Dedifferentiated amniotic fluid mesenchymal stem cell (primary cell): Measurements from ENCODE around the gene LDLRAP1.

Experiments used
- DNase-seq: peaks from one replicate; pipeline ENCODE4 v3.0.0-alpha.2; 2016; ENCODE audit errors: extremely low spot score

The LDLRAP1 gene

DNA sequence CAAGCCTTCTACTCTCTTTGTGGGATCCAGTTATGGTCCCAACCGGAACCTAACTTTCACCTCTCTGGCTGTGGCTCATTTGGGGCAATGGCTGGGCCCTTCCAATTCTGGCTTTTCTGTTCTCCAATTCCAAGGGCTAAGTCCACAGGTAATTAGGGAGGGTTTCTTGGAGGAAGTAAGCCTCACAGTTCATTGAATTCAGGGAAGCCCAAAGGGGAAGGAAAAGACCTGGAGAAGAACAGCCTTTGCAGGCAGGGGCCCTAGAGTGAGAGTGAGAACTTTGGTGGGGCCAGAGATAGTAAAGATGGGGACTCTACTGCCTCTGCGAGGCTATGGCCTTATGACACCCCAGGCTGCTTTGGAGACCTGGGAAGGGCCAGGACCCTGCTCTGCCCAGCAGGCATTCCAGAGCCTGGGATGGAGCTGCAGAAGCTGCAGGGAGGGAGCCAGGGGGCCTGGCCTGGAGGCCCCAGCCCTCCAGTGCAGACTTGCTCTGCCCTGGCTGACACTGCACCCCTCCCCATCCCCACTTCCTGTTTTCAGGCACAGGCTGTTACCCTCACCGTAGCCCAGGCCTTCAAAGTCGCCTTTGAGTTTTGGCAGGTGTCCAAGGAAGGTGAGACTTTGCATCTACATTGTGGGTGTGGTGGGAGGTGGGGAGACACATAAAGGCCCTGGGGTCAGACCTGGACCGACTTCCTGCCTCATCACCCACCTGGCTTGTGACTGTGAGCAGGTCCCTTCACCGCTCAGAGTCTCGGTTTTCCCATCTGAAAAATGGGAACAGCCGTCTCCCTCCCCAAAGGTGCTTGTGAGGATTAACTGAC lies 18.9 kb downstream of the LDLRAP1 start:
- DNase-seq = no peak

- DNase-seq = no peak
Observed at GRCh38 chr1:25562928-25563283, 19.5 kb downstream of the LDLRAP1 start.

DNA sequence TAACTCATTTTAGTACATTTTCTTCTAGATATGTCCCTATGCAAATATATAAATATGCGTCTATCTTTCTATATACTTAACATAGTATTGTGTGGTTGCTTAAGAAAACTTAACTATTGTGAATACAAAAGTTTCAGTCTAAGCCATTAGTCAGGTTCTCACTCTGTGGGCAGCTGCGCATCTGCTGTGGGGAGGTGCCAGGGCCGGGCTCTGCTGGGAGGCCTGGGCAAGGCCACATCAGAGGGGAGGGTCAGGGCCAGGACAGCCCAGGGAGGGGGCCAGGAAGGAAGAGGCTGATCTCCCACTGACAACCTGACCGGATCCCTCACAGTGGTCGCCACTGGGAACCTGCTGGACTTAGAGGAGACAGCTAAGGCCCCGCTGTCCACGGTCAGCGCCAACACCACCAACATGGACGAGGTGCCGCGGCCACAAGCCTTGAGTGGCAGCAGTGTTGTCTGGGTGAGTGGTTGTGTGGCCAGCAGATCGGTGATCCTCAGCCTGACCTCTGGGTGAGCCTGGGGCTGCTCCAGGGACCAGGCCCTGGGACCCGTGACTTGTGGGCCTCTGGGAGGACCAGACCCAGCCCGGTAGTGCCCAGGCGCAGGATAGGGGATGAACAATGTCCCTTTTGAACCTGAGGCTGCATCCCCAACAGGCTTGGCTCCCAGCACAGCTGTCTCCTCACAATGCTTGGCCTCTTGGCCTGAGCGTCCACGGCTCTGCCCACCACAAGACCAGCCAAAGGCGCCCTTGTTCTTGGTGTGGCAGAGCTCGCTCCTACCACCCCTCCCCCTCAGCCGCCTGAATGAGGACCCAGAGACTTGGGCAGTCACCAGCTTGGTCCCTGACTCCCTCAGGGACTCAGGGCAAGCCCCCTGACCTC lies 20.2 kb downstream of the LDLRAP1 start:
- no peak for DNase-seq

GRCh38 chr1:25564777-25565574 lies 21.6 kb downstream of the LDLRAP1 start:
- DNase-seq = no peak

GRCh38 chr1:25565626-25566025 lies 22.2 kb downstream of the LDLRAP1 start:
- no peak for DNase-seq

GRCh38 chr1:25566176-25566729 lies 22.8 kb downstream of the LDLRAP1 start:
- no peak for DNase-seq

GRCh38 chr1:25566730-25567341 lies 23.4 kb downstream of the LDLRAP1 start:
- peak; percentile 16 for DNase-seq

DNA sequence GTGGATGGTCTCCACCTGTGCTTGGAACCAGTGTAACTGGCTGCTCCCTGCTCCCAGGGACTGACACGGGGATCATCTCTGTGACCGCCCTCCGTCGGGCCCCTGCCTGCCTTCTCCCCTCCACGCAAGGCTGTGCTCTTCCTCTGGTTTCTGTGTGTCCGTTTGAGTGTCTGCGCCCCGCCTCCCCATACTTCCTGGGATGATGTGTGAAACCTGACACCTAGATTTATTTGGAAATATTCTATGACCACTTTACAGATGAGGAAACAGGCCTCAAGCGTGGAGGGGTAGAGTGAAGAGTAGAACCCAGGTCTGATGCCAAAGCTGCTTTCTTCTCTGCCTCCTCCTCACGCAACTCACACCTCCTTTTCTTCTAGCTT lies 24.3 kb downstream of the LDLRAP1 start:
- no peak for DNase-seq

GRCh38 chr1:25568090-25568833 lies 24.9 kb downstream of the LDLRAP1 start:
- no peak for DNase-seq

- peak; percentile 40 for DNase-seq
Observed at GRCh38 chr1:25568834-25569596, 25.6 kb downstream of the LDLRAP1 start.

DNA sequence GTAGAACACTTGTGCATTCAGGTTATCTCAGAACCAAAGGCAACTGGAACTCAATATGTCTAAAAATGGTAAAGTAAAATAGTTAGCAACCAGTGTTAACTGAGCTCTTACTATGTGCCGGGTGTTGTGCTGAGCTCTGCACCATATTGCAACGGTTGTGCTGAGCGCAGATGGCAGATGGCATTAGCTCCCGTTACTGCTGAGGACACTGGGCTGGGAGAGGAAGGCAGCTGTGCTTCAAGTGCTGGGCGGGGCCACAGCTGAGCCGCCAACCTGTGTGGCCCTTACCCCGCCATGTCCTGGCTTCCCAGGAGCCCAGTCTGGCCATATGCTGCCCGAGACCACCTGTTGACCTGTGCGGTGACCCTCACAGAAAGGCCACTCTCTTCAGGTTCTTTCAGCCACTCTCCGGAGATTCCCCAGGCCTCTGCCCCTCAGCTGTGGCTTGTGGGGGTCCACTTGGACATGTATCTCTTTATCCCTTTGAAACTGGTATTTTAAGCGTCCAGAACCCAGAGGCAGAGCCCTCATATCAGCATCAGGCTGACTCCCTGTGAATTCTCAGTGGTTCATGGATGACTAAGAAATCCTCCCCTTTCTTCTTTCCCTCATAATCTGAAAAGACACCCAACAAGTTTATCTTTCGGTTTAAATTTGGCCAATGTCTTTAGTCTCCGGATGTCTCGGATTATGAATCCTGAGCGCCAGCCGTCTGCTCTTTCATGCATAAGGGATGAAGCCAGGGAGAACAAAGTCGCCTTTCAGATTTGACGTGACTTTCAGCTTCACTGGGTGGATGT lies 26.4 kb downstream of the LDLRAP1 start:
- no peak for DNase-seq

DNA sequence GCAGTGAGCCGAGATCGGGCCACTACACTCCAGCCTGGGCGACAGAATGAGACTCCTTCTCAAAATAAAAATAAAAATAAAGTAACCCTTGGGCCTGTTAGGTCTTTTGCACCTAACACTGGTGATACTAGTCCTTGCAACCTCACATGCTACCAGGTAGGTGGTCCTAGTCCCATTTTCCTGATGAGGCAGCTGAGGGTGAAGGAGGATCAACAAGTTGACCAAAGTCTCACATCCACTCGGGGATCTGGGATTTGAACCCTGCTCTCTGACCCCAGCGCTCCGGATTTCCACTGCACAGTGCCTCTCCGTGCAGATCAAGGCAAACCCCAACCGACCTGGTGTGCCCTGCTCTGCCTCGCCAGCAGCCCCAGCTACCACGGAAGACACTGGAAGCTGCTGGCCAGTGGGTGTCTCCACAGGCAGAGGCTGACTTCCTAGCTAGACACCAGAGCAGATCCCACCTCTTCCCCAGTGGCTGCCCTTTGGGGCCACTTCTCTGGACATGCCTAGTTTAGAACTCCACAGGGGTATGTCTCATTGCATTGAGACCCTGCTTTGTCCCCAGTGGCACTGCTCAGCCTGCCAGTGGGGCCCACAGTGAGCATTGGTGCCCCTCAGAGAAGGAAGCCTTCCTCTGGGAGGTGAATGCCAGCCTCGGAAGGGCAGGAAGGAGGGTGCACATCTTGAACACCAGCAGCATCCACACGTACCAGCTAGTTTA lies 27.6 kb downstream of the LDLRAP1 start:
- DNase-seq = no peak

DNA sequence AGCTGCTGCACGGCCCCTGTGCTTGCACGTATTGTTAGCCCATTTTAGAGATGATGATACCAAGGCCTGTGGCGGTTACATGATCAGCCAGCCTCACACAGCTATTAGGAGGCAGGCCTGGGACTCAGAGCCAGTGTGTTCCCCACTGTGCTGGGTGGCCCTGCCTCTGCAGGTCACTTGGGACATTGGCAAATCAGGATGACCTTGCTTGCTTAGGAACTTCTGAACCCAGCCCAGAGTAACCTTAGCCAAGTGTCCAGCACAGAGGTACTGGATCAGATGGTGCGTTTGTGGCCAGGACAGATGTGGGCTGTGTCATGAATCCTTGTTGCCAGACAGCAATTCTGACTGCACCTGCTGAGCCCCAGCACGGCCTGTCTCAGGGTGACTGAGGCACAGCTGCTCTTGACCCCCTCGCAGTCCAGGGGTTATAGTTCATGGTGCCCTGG lies 28.1 kb downstream of the LDLRAP1 start:
- DNase-seq = no peak

DNA sequence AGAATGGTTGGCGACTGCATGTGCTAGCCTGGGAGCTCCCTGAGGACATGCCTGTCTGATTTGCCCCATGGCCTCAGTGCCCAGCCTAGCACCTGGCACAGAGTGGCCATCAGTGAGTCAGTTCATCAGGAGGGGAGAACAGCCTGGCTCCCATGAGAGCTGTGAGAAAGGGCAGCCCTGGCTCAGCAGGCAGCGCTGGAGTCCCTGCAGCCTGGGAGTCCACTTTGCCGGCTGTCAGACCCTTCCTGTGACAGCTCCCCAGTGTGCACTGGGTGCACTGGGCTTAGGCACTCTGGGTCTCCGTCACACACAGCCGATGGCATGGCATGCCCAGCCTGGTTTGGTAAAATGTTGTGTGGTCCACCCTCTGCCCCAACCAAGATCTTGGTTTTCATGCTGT lies 28.7 kb downstream of the LDLRAP1 start:
- no peak for DNase-seq

- peak; percentile 20 for DNase-seq
Observed at GRCh38 chr1:25572708-25573590, 29.5 kb downstream of the LDLRAP1 start.

- DNase-seq = no peak
Observed at GRCh38 chr1:25573591-25573930, 30.2 kb downstream of the LDLRAP1 start.

GRCh38 chr1:25573961-25574360 lies 30.6 kb downstream of the LDLRAP1 start:
- no peak for DNase-seq
